Measurements from ENCODE around the gene MAPKAPK2. TPM values are rescaled to one million over a fixed set of nuclear protein-coding genes. Genes with fewer than 3 reads are reported as not detected.
"Not testable (repeated sequence)": the region's sequence is repeated elsewhere in the genome, so short reads cannot be mapped to it uniquely, and the experiment has no call there.

Gene MAPKAPK2
- total RNA-seq, 1 donor from 2014 or later, result 33.5 TPM

DNA sequence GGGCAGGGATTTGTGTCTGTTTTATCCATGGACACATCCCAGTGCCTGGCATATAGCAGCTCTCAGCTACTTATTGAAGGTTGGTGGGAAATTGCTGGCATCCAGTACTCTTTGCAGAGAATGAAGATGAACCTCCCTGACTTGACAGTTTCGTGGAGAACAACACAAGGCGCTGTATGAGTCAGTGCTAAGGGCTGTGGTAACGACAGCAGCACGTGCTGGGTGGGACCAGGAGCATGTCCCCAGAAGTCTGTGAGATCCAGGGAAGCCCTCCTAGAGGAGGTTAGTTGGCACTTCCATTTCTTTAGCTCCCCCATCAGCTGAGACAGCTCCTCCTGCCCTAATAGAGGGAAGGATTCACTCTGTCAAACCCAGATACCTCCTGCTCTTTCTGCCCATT, 60.0 kb downstream of the MAPKAPK2 start:
- DNase-seq, result no peak

DNA sequence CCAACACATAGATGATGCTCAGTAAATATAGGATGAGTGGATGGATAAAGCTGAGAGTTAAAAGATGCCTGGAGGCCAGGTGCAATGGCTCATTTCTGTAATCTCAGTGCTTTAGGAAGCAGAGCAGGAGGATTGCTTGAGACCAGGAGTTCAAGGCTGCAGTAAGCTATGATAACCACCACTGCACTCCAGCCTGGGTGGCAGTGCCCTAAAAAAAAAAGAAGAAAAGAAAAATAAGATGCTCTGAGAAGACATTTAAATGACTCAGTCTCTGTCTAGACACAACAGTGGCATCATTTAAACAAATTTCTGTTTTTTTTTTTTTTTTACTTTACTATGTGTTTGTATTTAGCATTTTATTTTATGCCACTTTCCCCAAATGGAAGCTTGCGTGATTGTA, 60.6 kb downstream of the MAPKAPK2 start:
- DNase-seq, result no peak

DNA sequence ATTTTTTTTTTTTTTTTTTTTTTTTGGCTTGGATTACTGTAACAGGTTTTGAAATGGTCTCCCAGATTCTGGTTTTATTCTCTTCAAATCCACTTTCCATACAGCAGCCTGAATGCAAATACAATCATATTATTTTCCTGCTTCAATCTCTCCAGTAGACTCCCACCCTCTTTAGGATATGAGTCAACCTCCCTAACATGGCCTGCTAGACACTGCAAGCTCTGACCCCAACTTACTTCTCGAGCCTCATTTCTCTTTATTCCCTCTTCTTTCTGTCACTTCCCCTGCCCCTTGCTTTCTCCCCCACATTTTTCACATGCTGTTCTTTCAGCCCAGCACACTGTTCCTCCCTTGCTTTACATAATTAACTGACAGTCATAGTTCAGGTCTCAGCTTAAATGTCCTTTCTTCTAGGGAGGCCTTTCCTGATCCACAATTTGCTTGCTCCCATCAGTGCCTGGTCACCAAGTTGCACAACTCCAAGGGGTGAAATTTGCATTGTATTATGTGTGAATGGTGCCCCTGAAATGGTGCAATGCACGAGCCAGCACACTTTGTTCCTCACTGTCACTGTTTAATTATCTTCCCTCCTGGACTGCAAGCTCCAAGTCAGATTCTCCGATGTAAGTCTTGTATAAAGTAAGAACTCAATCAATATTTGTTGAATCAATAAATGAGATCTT, 63.8 kb downstream of the MAPKAPK2 start:
- DNase-seq, result no peak

DNA sequence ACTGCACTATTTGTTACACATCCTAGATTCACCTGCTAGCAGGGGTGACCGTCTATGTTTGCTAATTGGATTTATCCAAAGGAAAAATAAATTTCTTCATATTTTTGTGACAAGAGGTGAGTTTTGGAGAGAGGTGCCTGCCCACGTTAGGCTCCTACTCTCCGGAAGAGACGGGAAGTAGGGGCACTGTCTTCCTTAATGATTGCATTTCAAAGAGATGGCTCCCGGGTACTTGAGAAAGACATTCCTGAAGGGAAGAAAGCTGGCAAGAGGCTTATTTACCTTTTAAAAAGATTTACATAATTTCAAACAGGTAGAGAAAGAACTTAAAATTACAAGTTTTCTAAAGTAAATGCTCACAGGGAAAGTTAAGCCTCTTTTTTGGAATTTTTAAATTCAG, 67.2 kb downstream of the MAPKAPK2 start:
- DNase-seq, result no peak

DNA sequence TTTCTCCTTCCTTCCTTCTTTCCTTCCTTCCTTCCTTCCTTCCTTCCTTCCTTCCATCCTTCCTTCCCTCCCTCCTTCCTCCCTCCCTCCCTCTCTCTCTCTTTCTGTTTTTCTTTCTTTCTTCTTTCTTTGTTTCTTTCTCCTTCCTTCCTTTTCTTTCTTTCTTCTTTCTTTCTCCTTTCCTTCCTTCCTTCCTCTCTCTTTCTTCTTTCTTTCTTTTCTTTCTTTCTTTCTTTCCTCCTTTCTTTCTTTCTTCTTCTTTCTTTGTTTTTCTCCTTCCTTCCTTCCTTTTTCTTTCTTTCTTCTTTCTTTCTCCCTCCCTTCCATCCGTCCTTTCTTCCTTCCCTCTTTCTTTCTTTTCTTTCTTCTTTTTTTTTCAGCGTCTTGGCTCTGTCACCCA, 67.8 kb downstream of the MAPKAPK2 start:
- DNase-seq, result no peak

DNA sequence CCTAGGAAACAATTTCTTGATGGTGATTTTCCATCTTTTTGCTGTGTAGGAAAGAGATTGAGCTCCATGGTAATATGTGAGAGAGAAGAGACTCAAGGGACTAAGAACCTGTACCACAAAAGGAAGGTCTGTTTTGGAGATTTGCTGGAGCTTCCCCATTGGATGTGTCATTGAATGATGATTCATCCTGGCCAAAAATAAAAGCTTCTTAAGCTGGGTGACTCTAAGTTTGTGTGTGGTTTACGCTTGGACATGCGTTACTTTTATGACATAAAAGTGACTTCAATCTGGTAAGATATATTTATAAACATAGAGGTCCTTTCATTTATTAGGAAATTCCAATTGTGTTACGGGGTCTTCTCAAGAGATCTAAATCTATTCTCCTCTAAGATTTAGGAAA, 68.4 kb downstream of the MAPKAPK2 start:
- no peak for DNase-seq

DNA sequence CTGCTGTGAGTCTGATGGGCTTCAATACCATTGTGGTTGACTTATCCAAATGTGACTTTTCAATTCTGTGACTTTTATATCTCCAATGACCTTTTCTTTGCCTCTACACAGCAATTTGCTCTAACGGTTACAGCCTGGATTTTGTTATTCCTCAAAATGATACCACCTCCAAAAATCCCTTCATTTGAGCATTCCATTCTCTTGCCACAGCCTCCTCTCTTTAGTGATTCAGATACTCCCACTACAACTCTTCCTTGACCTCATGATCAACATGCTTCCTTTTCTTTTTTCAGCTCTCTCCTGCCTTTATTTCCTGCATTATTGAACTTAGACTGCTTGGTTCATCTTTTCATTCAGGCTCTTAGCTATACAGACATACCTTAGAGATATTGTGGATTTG, 69.3 kb downstream of the MAPKAPK2 start:
- no peak for DNase-seq

DNA sequence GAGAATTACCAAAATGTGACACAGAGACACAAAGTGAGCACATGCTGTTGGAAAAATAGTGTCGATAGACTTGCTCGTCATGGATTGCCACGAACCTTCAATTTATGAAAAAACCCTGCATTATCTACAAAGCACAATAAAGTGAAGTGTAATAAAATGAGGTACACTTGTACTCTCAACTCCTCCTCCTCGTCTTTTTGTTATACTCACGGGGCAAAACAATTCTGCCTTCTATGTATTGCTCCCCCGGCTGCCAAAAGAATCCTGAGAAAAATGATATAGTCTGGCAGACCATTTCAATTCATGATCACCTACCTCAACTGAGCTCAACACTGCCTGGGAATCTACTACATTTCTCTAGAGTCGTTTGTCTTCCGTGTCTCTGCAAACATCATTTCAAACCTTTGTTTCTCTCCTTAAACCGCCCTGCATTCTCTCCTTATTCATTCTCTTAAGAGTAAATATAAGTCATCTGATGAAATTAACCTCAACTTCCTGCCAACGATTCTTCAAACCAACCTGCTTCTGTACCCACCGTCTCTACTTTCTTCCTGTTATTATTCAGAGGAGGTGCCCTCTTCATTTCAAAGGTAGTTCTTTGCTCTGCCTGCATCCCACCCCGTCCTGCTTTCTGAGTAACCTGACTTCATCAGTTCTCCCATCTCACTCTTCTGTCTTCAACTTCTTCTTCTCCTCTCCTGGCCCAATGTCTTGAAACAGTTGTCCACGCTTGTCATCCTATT, 73.0 kb downstream of the MAPKAPK2 start:
- DNase-seq, result no peak

DNA sequence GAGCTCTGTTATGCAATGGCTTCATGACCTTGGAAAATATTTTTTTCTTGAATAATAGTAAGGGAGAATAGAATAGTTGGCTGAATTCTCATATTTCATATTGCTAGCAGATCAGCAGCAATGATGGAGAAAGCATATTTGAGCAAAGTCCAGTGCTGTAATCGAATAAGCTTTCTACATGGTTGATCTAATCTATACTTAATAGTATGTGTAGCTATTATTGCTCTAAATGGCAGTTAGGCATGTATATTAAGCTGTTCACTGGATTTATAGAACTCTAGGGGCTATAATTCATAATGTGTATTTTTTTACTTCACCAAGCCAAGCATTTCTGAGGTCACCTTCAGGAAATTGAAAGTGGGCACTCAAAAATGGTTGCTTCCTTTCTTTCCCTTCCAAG, 75.9 kb downstream of the MAPKAPK2 start:
- DNase-seq, result no peak

DNA sequence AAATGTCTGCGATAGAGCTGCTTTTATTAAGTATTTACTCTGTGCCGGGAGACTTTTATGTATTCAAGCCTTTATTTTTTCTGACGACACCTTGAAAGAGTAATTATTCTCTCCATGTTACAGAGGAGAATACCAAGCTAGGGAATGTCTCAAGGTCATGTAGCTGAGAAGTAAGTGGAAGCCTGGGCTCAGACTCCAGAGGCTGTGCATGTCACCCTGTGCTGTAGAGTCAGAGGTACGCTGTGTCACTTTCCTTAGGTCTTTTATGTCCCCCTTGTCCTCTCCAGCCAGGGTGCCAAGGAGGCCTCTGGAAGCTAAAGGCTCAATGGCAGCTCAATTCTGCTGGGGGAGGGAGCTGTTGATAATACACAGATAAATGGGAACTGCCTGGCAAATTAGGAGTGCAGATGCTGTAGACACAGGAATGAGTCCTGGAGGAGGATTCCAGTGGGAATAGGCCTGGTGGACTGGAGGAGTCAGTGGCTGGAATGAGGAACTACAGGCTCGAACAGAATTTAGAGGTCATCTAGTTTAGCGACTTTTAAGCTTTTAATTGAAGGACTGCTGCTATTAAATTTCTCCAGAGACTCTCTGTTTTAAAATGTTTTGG, 76.6 kb downstream of the MAPKAPK2 start:
- no peak for DNase-seq

DNA sequence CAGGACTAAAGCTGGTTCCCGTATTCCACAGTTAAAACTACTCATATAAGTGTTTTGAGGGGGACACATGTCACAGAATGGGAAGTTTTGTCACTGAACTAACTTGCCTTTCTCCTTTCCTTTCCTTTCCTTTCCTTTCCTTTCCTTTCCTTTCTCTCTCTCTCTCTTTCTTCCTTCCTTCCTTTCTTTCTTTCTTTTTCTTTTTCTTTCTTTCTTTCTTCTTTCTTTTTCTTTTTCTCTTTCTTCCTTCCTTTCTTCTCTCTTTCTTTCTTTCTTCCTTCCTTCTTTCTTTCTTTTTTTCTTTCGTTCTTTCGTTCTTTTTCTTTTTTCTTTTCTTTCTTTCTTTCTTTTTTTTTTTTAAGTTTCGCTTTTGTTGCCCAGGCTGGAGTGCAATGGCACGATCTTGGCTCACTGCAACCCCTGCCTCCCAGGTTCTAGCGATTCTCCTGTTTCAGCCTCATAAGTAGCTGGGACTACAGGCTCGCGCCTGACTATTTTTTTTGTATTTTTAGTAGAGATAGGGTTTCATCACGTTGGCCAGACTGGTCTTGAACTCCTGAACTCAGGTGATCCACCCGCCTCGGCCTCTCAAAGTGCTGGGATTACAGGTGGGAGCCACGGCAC, 78.1 kb downstream of the MAPKAPK2 start:
- DNase-seq, result not testable (repeated sequence)

DNA sequence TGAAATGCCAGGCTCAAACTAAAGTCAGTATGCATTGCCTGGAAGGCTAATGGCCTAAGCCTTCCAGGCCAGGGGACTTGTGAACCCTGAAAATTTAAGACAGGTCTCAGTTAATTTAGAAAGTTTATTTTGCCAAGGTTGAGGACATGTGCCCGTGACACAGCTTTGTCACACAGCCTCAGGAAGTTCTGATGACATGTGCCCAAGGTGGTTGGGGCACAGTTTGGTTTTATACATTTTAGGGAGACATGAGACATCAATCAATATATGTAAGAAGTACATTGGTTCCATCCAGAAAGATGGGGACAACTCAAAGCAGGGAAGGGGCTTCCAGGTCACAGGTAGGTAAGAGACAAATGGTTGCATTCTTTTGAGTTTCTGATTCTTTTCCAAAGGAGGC, 81.1 kb downstream of the MAPKAPK2 start:
- DNase-seq, result not testable (repeated sequence)

DNA sequence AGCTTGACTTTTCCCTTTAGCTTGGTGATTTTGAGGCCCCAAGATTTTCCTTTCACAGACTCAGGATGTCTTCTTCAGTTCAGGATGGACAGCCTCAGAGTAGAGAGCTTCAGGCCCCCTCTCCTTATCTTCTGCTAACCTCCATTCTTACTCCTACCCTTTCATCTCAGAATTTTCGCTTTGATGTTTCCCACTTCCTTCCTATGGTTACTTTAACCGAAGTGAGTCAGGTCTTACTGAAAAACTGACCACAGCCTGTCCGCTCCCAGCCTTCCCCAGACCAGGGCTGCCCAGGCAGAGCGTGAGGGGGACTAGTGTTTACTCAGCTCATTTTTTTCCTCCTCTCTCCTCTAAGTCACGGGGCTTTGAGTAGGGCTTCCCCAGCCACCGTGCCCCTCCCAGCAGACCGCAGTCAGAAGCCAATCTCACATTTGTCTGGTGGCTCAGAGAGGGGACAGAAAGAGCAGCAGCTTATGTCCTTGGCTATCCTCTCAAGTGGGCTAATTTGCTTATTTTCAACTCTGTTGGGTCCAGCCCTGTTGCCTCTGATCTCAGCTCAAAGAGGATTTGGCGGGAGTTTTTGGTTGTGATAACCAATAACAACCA, 81.6 kb downstream of the MAPKAPK2 start:
- no peak for DNase-seq

DNA sequence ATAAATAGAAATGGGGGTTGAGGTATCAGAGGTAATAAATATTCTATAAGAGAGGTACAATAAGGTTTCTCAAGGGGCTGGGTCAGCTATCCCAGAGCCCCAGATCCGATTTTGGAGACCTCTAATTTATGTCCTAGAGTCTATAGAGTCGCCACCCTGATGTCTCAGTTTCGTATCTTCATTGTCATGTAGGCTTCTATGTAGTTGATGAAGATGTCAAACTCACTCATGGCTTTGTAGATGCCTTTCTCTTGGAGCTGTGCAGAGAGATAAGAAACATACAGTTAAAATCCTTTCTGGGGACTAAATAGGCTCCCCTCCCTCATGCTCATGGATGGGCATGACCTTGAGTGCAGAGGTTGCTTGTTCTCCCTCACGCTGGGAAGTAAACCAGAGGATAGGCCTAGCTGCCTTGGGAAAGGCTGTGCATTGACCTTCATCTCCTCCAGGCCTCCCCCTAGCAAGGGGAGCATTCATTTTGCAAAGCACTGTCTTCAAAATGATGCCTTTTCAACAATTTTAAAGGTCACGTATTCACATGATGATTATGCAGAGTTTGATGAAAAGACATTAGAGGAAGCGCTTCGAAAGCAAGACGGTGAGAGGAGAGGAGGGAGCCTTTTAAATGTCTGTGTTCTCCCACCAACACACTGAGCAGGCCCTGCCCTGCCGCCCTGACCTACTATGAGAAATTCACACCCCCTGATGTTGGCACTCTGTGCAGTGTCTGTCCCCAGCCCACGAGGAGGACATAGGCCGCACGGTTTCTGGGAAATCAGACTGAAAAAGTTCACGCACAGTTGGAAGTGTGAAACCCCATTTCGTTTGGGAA, 84.0 kb downstream of the MAPKAPK2 start:
- no peak for DNase-seq

DNA sequence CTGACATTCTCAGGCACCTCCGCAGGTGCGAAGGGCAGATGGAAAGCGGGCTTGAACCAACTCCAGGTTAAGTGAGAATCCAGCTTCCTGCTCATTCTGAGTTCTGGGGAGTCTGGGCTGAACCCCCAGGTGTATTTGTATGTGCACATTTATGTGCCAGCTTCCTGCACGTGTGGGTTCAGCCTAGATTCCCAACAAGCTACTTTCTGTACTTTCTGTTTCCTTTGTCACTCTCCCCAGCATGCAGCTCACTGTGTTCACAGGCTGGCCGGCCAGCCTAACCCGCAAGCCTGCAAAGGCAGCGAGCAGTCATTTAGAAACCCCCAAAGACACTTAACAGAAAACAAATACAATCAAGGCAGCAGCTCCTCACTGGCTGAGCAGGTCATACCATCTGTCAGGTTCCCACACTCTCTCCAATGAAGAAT, 84.6 kb downstream of the MAPKAPK2 start:
- DNase-seq, result no peak

DNA sequence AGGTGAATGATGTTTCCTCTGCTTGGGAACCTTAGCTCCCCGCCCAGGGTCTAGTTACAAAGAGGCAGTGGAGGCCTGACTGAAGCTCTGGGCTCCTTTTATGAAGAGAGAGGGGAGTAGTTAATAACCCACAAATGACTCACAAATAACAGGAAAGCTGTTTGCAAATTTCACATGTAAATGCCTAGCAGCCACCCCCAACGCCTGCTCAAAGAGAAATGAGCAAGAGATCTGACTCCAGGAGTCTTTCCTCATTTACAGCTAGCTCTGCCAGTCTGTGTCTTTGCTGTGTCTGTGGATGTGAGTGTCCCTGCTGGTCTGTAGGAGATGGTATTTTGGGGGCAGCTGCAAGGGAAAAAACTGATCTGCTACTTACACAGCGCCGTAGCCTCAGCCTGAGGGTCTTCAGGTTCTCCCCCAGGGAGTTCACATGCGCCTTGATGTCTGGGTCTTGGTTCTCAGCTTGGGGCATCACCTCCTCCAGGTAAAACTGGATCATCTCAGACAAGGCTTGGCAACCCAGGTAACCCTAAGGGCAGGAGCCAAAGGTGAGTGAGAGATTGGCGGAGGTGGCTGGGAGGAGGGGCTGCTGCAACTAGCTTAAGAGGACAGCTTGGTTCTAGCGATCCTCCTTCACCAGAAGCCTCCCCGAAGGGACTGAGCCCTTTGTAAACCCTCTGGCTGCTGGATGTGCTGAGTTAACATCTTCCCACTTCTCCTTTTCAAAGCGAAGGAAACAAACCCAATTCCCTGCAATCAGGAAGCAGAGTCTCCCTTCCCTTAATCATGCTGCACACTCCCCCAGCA, 86.0 kb downstream of the MAPKAPK2 start, which contains the start of gene IL19:
Gene IL19, plus strand, starts transcription at position 243 of the 807 bp plus-strand sequence. CDS start 65,890 bp downstream, outside the sequence.
- no peak for DNase-seq

DNA sequence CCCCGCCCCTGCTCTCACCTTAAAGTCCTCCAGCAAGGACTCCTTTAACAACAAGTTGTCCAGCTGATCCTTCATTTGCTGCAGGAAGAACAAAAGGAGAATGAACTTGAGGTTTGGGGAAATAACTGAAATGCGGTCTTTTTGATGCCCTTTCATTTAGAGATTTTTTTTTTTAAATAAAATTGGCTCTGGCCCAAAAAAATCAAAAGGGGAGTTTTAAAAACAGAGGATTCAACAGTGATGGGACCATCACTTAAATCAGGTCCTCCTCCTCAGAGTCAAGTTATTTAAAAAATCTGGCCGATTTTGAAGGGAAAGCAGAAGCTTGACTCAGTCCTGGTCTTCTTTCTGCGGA, 86.6 kb downstream of the MAPKAPK2 start:
- no peak for DNase-seq

DNA sequence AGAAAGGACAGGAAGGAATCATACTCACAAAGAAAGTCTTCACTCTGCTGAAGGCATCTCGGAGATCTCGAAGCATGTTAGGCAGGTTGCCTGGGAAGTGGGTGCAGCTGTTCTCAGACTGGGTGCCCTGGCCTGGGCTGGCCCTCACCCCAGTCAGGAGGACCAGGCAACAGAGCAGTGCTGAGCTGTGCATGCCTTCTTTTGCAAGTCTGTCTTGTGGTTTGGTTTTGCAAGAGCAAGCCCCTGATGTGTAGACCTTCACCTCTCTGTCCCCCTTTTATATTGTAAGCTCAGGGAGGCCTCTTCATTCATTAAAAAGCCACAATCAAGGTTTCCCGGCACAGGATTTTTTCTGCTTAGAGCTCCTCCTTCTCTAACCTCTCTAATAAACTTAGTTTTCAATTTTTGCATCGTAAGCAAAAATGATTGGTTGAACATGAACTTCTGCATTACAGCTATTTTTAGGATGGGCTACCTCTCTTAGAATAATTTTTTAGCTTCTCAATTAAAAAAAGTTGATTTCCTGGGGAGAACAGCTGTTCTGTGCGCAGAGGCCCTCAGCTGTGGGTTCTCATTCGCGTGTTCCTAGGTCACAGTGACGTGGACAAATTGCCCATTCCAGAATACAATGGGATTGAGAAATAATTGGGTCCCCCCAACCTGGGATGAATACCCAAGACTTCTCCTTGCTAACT, 87.7 kb downstream of the MAPKAPK2 start, which contains the start of gene IL10:
Gene IL10, minus strand, starts transcription at position 252 of the 695 bp plus-strand sequence. Its CDS starts 59 bp downstream, at position 193.
- DNase-seq, result no peak

DNA sequence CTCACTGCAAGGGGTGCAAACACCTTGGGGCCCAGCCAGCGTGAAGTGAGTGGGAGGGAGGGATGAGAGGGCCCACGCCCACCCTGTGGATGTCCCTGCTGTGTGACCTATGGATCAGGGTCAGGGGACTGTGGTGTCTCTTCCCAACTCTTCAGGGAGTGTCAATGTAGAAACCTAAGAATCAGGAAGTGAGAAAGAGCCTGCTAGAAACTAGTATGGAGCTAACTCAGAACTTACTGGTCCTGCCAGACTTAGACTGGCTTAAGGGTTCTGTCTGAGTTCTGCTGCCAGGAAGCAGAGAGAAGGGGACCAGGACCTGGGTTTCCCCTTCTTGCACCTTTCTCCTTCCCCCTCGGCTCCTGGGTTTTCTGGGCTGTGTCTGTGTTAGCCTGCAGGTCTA, 89.4 kb downstream of the MAPKAPK2 start:
- DNase-seq, result no peak

DNA sequence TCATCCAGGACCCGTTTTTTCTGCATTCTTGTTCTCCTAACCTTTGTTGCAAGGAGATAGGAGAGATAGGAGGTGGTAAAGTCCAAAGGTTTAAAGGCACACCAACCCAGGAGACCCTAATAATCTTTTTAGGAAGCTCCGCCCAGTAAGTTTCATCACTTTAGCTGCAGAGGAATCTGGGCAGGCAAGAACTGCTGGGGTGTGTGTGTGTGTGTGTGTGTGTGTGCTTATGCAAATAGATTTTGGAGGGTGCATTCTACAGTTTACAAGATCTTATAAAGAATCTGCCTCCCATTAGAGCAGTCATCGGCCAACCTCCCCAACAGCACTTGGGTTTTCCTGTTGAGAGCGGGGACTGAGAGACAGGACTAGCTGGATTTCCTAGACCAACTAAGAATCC, 91.5 kb downstream of the MAPKAPK2 start:
- DNase-seq, result no peak

Data from skin of body (tissue), 2 donors.